Measurements from ENCODE around the gene ZC3H13. TPM values are rescaled to one million over a fixed set of nuclear protein-coding genes. Genes with fewer than 3 reads are reported as not detected.

Gene ZC3H13
- total and polyA plus RNA-seq, 10 of the 15 experiments (the other 5 are each of a cell fraction or from before 2014, with no cell fraction given): 10.0 to 55.9 (median 25.4) TPM

- ChIA-PET POLR2A (interaction anchor here (1.0 kb wide), 1 partner anchor 26 kb away, joined by 3 read pairs; no protein-coding TSS in a partner anchor), RAD21 (ENCODE audit: unreplicated experiment) (no interaction called here), CTCF (interaction anchor here (1.0 kb wide), 1 partner anchor 8 kb away, joined by 3 read pairs; no protein-coding TSS in a partner anchor), SMC1A (ENCODE audit: uncharacterized antibody, unreplicated experiment) (interaction anchor here (1.2 to 1.7 kb wide), 2 partner anchors 9 to 10 kb away, joined by 4 to 6 read pairs; partner anchors contain the start of gene ZC3H13)
- H3K9ac ChIP-seq (ENCODE audit: control insufficient read depth, insufficient read depth, low read length): no peak overlapping the region
- H4K20me1 ChIP-seq (ENCODE audit: control insufficient read depth, insufficient read depth): no peaks in the 10 kb centered on the region
- H3K9me3 ChIP-seq (replicated peaks; ENCODE audit: control insufficient read depth, insufficient read depth, low read length): no peaks in the 10 kb centered on the region
- H3K36me3 ChIP-seq (ENCODE audit: control insufficient read depth in 2 of 2, insufficient read depth in 2 of 2, low read length in 1 of 2): no peaks in the 10 kb centered on the region; a peak in 1 of 4 replicates
- in situ Hi-C loops (cut with MboI) (no loop called here), intact Hi-C loops (cut with micrococcal nuclease; ENCODE audit: unreplicated experiment) (no loop called here)
- H3K27ac ChIP-seq (ENCODE audit: control insufficient read depth, insufficient read depth): no peak overlapping the region
- WGBS (ENCODE audit: insufficient coverage, insufficient replicate concordance, low lambda C conversion rate, missing lambda C conversion rate): 79% methylated on average over 5 of the region's 5 CpGs
- H3K4me3 ChIP-seq: no peak overlapping the region
- no TSS peak for BruUV-seq (replicated peaks)
- TF ChIP-seq NBN (IDR thresholded peaks at IDR 0.05): no peak
- DNase-seq (ENCODE audit: low read depth, low spot score) (no peak), ATAC-seq (no peak), FAIRE-seq (no peak)
- no peaks in the 10 kb centered on the region for H3K79me2 ChIP-seq (ENCODE audit: control insufficient read depth, insufficient read depth, low read length)
- no peak overlapping the region for H2AFZ ChIP-seq (ENCODE audit: control insufficient read depth, low read depth, low read length)
- H3K4me1 ChIP-seq (ENCODE audit: control insufficient read depth, insufficient read depth, low read length): no peaks in the 10 kb centered on the region
- no peaks in the 10 kb centered on the region for H3K27me3 ChIP-seq (replicated peaks in 1 of 2; ENCODE audit: control insufficient read depth in 2 of 2, insufficient read depth in 2 of 2, low read length in 1 of 2)
- no peak overlapping the region for H3K4me2 ChIP-seq (ENCODE audit: control insufficient read depth, insufficient read depth)
These were observed 9.6 kb upstream of the ZC3H13 start for GRCh38 chr13:46062185-46062584.

- no peaks in the 10 kb centered on the region for H3K4me1 ChIP-seq (ENCODE audit: control insufficient read depth, insufficient read depth, low read length)
- no peaks in the 10 kb centered on the region for H4K20me1 ChIP-seq (ENCODE audit: control insufficient read depth, insufficient read depth)
- no peaks in the 10 kb centered on the region; a peak in 1 of 4 replicates for H3K36me3 ChIP-seq (ENCODE audit: control insufficient read depth in 2 of 2, insufficient read depth in 2 of 2, low read length in 1 of 2)
- H3K79me2 ChIP-seq (ENCODE audit: control insufficient read depth, insufficient read depth, low read length): no peaks in the 10 kb centered on the region; the same call in none of the 2 replicates
- DNase-seq (ENCODE audit: low read depth, low spot score) (no peak), ATAC-seq (no peak), FAIRE-seq (no peak)
- H3K4me2 ChIP-seq (ENCODE audit: control insufficient read depth, insufficient read depth): no peak overlapping the region
- no peak overlapping the region for H2AFZ ChIP-seq (ENCODE audit: control insufficient read depth, low read depth, low read length)
- SMC1A ChIA-PET (ENCODE audit: uncharacterized antibody, unreplicated experiment): interaction anchor here (1.7 kb wide), 1 partner anchor 8 kb away, joined by 5 read pairs; no protein-coding TSS in a partner anchor
- POLR2A ChIA-PET: no interaction called here
- H3K9ac ChIP-seq (ENCODE audit: control insufficient read depth, insufficient read depth, low read length): no peak overlapping the region
- no peaks in the 10 kb centered on the region for H3K9me3 ChIP-seq (replicated peaks; ENCODE audit: control insufficient read depth, insufficient read depth, low read length)
- no TSS peak for BruUV-seq (replicated peaks)
- in situ Hi-C loops (cut with MboI) (no loop called here), intact Hi-C loops (cut with micrococcal nuclease; ENCODE audit: unreplicated experiment) (no loop called here)
- no peak overlapping the region for H3K27ac ChIP-seq (ENCODE audit: control insufficient read depth, insufficient read depth)
- CTCF ChIA-PET: interaction anchor here (1.0 to 1.7 kb wide), 2 partner anchors 12 to 14 kb away, joined by 3 to 4 read pairs; no protein-coding TSS in a partner anchor
- H3K27me3 ChIP-seq (replicated peaks in 1 of 2; ENCODE audit: control insufficient read depth in 2 of 2, insufficient read depth in 2 of 2, low read length in 1 of 2): no peaks in the 10 kb centered on the region
- H3K4me3 ChIP-seq: no peak overlapping the region
- RAD21 ChIA-PET (ENCODE audit: unreplicated experiment): interaction anchor here (1.0 kb wide), 1 partner anchor 92 kb away, joined by 3 read pairs; no protein-coding TSS in a partner anchor
- TF ChIP-seq RUNX3 (IDR thresholded peaks at IDR 0.05; ENCODE audit: low read length) (no peak), SMARCA5 (IDR thresholded peaks at IDR 0.05) (no peak), MYB (IDR thresholded peaks at IDR 0.05; ENCODE audit: borderline replicate concordance, low read depth, low read length) (no peak), CTCF (IDR thresholded peaks at IDR 0.05 in 2 of 3, conservative IDR thresholded peaks at IDR 0.05 in 1 of 3; ENCODE audit: control insufficient read depth in 2 of 3, extremely low read depth in 1 of 3, insufficient read depth in 1 of 3, low read depth in 3 of 3, low read length in 3 of 3) (no peak), PML (IDR thresholded peaks at IDR 0.05; ENCODE audit: low read length) (no peak), ATF2 (IDR thresholded peaks at IDR 0.05; ENCODE audit: low read length) (no peak), ESRRA (IDR thresholded peaks at IDR 0.05; ENCODE audit: low read length) (no peak), ZSCAN29 (IDR thresholded peaks at IDR 0.05) (no peak), SMC3 (IDR thresholded peaks at IDR 0.05; ENCODE audit: borderline replicate concordance, low read length) (no peak), E2F4 (IDR thresholded peaks at IDR 0.05; ENCODE audit: low read depth, low read length) (no peak), POLR2AphosphoS5 (IDR thresholded peaks at IDR 0.05; ENCODE audit: low read length) (no peak), ZBED1 (IDR thresholded peaks at IDR 0.05; ENCODE audit: borderline replicate concordance) (no peak)
These were observed 6.9 kb upstream of the ZC3H13 start for GRCh38 chr13:46059405-46059804.
